Heart right ventricle (tissue), 16 donors: ENCODE data around the gene PRKN. TPM values are rescaled to one million over a fixed set of nuclear protein-coding genes. Genes with fewer than 3 reads are reported as not detected.

ENCODE experiments used
- ATAC-seq, 8 donors: fragments of 200-7000 bp; cut with Tn5 transposase; one replicate each; pipeline ENCODE4 v1.9.1; 2020; ENCODE audit warnings: mild to moderate bottlenecking in 8 of 8, moderate library complexity in 8 of 8, moderate number of reproducible peaks in 1 of 8
- DNase-seq, 2 donors: peaks; one replicate each; pipeline ENCODE4 v3.0.0-alpha.2; 2020
- H3K27ac ChIP-seq, 10 donors: fragments of 200-600 bp; sonication (generic) in 2 of 10; one replicate each; pipeline versions ENCODE4 v1.5.0 to v1.8.0; 2020 to 2022; ENCODE audit warnings: mild to moderate bottlenecking in 3 of 10
- H3K27me3 ChIP-seq, 7 donors: fragments of 200-600 bp; one replicate each; pipeline ENCODE4 v1.8.0; 2021 to 2022; ENCODE audit warnings: mild to moderate bottlenecking in 2 of 7
- H3K36me3 ChIP-seq, 9 donors: fragments of 200-600 bp; sonication (generic) in 1 of 9; one replicate each; pipeline versions ENCODE4 v1.5.0 to v1.8.0; 2020 to 2022; ENCODE audit warnings: mild to moderate bottlenecking in 2 of 9
- H3K4me1 ChIP-seq, 9 donors: fragments of 200-600 bp; sonication (generic) in 1 of 9; one replicate each; pipeline versions ENCODE4 v1.5.0 to v1.8.0; 2020 to 2022; ENCODE audit warnings: mild to moderate bottlenecking in 4 of 9
- H3K4me3 ChIP-seq, 10 donors: fragments of 200-600 bp; sonication (generic) in 2 of 10; one replicate each; pipeline versions ENCODE4 v1.5.0 to v1.8.0; 2020 to 2022; ENCODE audit warnings: mild to moderate bottlenecking in 7 of 10, moderate library complexity in 2 of 10
- H3K9me3 ChIP-seq, 11 donors: fragments of 200-600 bp in 10 of 11; sonication (generic) in 2 of 11; one replicate each; pipeline versions ENCODE4 v1.5.0 to v1.8.0; 2013 to 2022; ENCODE audit warnings: mild to moderate bottlenecking in 2 of 11, control low read depth in 1 of 11, moderate library complexity in 1 of 11
- CTCF ChIP-seq, 9 donors: fragments of 200-600 bp; sonication (generic) in 2 of 9; IDR thresholded peaks; one replicate each; pipeline versions ENCODE4 v1.5.0 to v1.8.0; 2021 to 2022; ENCODE audit warnings: antibody characterized with exemption in 9 of 9, mild to moderate bottlenecking in 5 of 9, moderate library complexity in 1 of 9
- WGBS, 2 donors: extraction: QIAGEN DNeasy Blood & Tissue Kit; methylation state at CpG; one replicate each; pipeline ENCODE4 v1.1.7; 2013; ENCODE audit warnings: inconsistent platforms in 1 of 2; 5-methylcytosine and 5-hydroxymethylcytosine counted together
- intact Hi-C, 10 donors: fragments of 100-400 bp; cut with DNase I; formaldehyde crosslinking; loops; one replicate each; pipeline versions ENCODE4 v1.11.1 to v1.14.2; 2022
- polyA plus RNA-seq, 2 donors: library from polyadenylated mRNA; stranded (reverse); fragments of 200-250 nt; gene quantifications; one replicate each; pipeline ENCODE4 v1.2.3, GENCODE V29; 2013
- total RNA-seq, 10 donors: library from RNA; stranded (reverse); fragmentation: NEBNext Ultra II Directional in 3 of 10; extraction: Animal tissue kit (Norgen Biotek cat#: 25700) in 3 of 10; gene quantifications; one replicate each; pipeline versions ENCODE4 v1.2.1 to v1.2.4, GENCODE V29; 2021 to 2023
- donor health status: Arrhythmogenic right ventricular cardiomyopathy.
- donor health status: ischemic (EF 13 %, LVEDD 7.1; RV severe dilation, severe dysfunction).
- donor health status: healthy with polysubstance abuse.
- donor health status: DM: no; HTN: yes; CAD: no.
- donor health status: DM: no; HTN: no; CAD: no.
- donor health status: ischemic (EF 25% LVEDD 6.9; RV normal size, moderate dysfunction).
- donor health status: ischemic (EF 25% LVEDD 5.7; RV mildly dilated, moderate dysfunction).
- donor health status: healthy.
- donor health status: DM: yes; HTN: yes; CAD: no.
- donor health status: Ischemic cardiomyopathy.
- donor health status: ischemic (EF 35%, LVEDD 5.7; RV mildly dilated, moderate dysfunction).
- donor health status: nonischemic (EF 11% LVEDD 7.7; RV severe dilation, severe dysfunction).
- donor health status: DM: yes; HTN: yes; CAD: no.
- donor health status: PGD.
- donor health status: ischemic (EF 29% LVEDD 5.4; RV normal size, mild dysfunction).
- donor health status: nonischemic (EF 23%, LVEDD 6.1; RV moderate dilation, normal function).

The PRKN gene
- total and polyA plus RNA-seq, 12 donors = 2.3 to 27.7 (median 26.3) TPM

GRCh38 chr6:161409353-161409752, 1318.2 kb downstream of the PRKN start:
- H3K27me3 ChIP-seq = no peaks in the 10 kb centered on the region
- intact Hi-C loops = loop anchor here in 1 of 10 donors (10.0 kb wide), 1 partner anchor 515 kb away; no protein-coding TSS in a partner anchor
- no peaks in the 10 kb centered on the region for H3K36me3 ChIP-seq
- H3K9me3 ChIP-seq = peaks cover 0 to 3% (median 0%) of the 10 kb centered on the region in 11 donors
- 67 to 68% methylated on average over 7 of the region's 7 CpGs for WGBS, 2 donors
- peak overlapping the region in 5 of 10 donors; percentile 25 to 58 (median 51) for H3K27ac ChIP-seq
- no peak overlapping the region for H3K4me3 ChIP-seq
- TF ChIP-seq CTCF (IDR thresholded peaks at IDR 0.05) = no peak
- DNase-seq (no peak), ATAC-seq (peak in 4 of 8 donors; percentile 36 to 72 (median 48))
- H3K4me1 ChIP-seq = peaks cover 0 to 16% (median 4%) of the 10 kb centered on the region in 9 donors

- H3K4me1 ChIP-seq = peaks cover 0 to 9% (median 0%) of the 10 kb centered on the region in 9 donors
- intact Hi-C loops = loop anchor here in 1 of 10 donors (10.0 kb wide), 1 partner anchor 517 kb away; no protein-coding TSS in a partner anchor
- ATAC-seq (no peak), DNase-seq (no peak)
- WGBS, 2 donors = 85 to 91% methylated on average over 8 of the region's 8 CpGs
- no peak overlapping the region for H3K27ac ChIP-seq
- no peaks in the 10 kb centered on the region for H3K27me3 ChIP-seq
- TF ChIP-seq CTCF (IDR thresholded peaks at IDR 0.05) = no peak
- no peak overlapping the region for H3K4me3 ChIP-seq
- H3K9me3 ChIP-seq = peaks cover 0 to 14% (median 4%) of the 10 kb centered on the region in 11 donors
- no peaks in the 10 kb centered on the region for H3K36me3 ChIP-seq
Observed at GRCh38 chr6:161408041-161408440, 1319.5 kb downstream of the PRKN start.

- H3K27ac ChIP-seq = peak overlapping the region in 1 of 10 donors; percentile 44
- ATAC-seq (no peak), DNase-seq (no peak)
- no peaks in the 10 kb centered on the region for H3K27me3 ChIP-seq
- WGBS, 2 donors = 62 to 63% methylated on average over 4 of the region's 4 CpGs
- intact Hi-C loops = loop anchor here in 1 of 10 donors (10.0 kb wide), 1 partner anchor 517 kb away; no protein-coding TSS in a partner anchor
- H3K4me1 ChIP-seq = peaks cover 0 to 9% (median 0%) of the 10 kb centered on the region in 9 donors
- H3K4me3 ChIP-seq = no peak overlapping the region
- TF ChIP-seq CTCF (IDR thresholded peaks at IDR 0.05) = no peak
- H3K36me3 ChIP-seq = no peaks in the 10 kb centered on the region
- peaks cover 0 to 14% (median 4%) of the 10 kb centered on the region in 11 donors for H3K9me3 ChIP-seq
Observed at GRCh38 chr6:161407581-161407980, 1320.0 kb downstream of the PRKN start.

GRCh38 chr6:161407115-161407514, 1320.5 kb downstream of the PRKN start:
- TF ChIP-seq CTCF (IDR thresholded peaks at IDR 0.05) = no peak
- intact Hi-C loops = loop anchor here in 1 of 10 donors (10.0 kb wide), 1 partner anchor 518 kb away; no protein-coding TSS in a partner anchor
- Histone ChIP-seq H3K4me1 (peaks cover 0 to 9% (median 0%) of the 10 kb centered on the region in 9 donors), H3K36me3 (no peaks in the 10 kb centered on the region), H3K27me3 (no peaks in the 10 kb centered on the region), H3K4me3 (no peak overlapping the region), H3K27ac (peak overlapping the region in 1 of 10 donors; percentile 44), H3K9me3 (peaks cover 0 to 14% (median 4%) of the 10 kb centered on the region in 11 donors)
- 79 to 80% methylated on average over 2 of the region's 2 CpGs for WGBS, 2 donors
- no peak for DNase-seq
- no peak for ATAC-seq
